Endothelial cell of umbilical vein (primary cell): ENCODE data around the gene EPN3. TPM values are rescaled to one million over a fixed set of nuclear protein-coding genes. Genes with fewer than 3 reads are reported as not detected.

Experiments
- BruUV-seq: library from RNA; stranded (reverse); fragments of 400-500 nt; replicated peaks from 2 replicates; lab custom pipeline; 2021; lab: Mats Ljungman, UMichigan
- CTCF ChIA-PET: fragments of 300-600, 350-600 bp; sonication (Branson Sonifier 250); formaldehyde crosslinking; loops from one replicate; lab custom pipeline; 2021; ENCODE audit warnings: antibody characterized with exemption, inconsistent platforms; lab: Charles Lee
- POLR2A ChIA-PET: fragments of 300-600, 350-600 bp; sonication (Branson Sonifier 250); formaldehyde crosslinking; loops from one replicate; lab custom pipeline; 2021; ENCODE audit warnings: antibody characterized with exemption, inconsistent platforms; lab: Charles Lee
- DNase-seq: peaks from one replicate; pipeline ENCODE4 v3.0.0-alpha.2; 2011; ENCODE audit warnings: low read depth, low spot score
- FAIRE-seq: peaks from 2 replicates; lab custom pipeline; 2011; peaks lifted over from hg19 to GRCh38; lab: Jason Lieb, UNC
- H2AFZ ChIP-seq: 2 replicates; pipeline ENCODE4 v1.6.0; 2012; ENCODE audit warnings: low read depth, low read length, control low read depth, inconsistent platforms
- H3K27ac ChIP-seq: 2 replicates; pipeline ENCODE4 v1.5.1; 2011; ENCODE audit warnings: low read depth, mild to moderate bottlenecking, control low read depth, low read length, moderate library complexity; ENCODE audit not compliant: insufficient read depth
- H3K27me3 ChIP-seq, 2 experiments: 2 replicates each; pipeline versions ENCODE4 v1.6.0 to v1.6.1; 2011; ENCODE audit warnings: low read length in 2 of 2, mixed read lengths in 1 of 2; ENCODE audit not compliant: control insufficient read depth in 2 of 2, insufficient read depth in 2 of 2
- H3K36me3 ChIP-seq, 2 experiments: 2 replicates in 1 of 2; 3 replicates in 1 of 2; pipeline ENCODE4 v1.5.1; 2011; ENCODE audit warnings: low read length in 2 of 2, mild to moderate bottlenecking in 1 of 2, moderate library complexity in 1 of 2; ENCODE audit not compliant: control insufficient read depth in 2 of 2, insufficient read depth in 2 of 2; ENCODE audit errors: extremely low read depth in 1 of 2
- H3K4me1 ChIP-seq: 3 replicates; pipeline ENCODE4 v1.5.1; 2011; ENCODE audit warnings: mild to moderate bottlenecking, low read length; ENCODE audit not compliant: control insufficient read depth, insufficient read depth; ENCODE audit errors: extremely low read depth
- H3K4me2 ChIP-seq: 2 replicates; pipeline ENCODE4 v1.6.1; 2011; ENCODE audit warnings: low read length, control low read depth, mixed read lengths; ENCODE audit not compliant: insufficient read depth
- H3K4me3 ChIP-seq, 3 experiments: fragments of 200-600 bp in 1 of 3; sonication (generic), shearing (Covaris generic) in 1 of 3; replicated peaks in 1 of 3; 2 replicates each; pipeline ENCODE4 v1.5.1; 2011 to 2016; ENCODE audit warnings: control low read depth in 3 of 3, low read length in 3 of 3, mild to moderate bottlenecking in 2 of 3, inconsistent platforms in 1 of 3, low read depth in 1 of 3, moderate library complexity in 1 of 3; ENCODE audit not compliant: insufficient read depth in 1 of 3
- H3K79me2 ChIP-seq: 2 replicates; pipeline ENCODE4 v1.6.0; 2012; ENCODE audit warnings: low read length, inconsistent platforms; ENCODE audit not compliant: control insufficient read depth, insufficient read depth
- H3K9ac ChIP-seq: replicated peaks from 2 replicates; pipeline ENCODE3; 2011; ENCODE audit warnings: low read length, control low read depth; ENCODE audit not compliant: insufficient read depth; ENCODE audit errors: extremely low read depth
- H3K9me1 ChIP-seq: replicated peaks from 3 replicates; pipeline ENCODE4 v1.6.0; 2011; ENCODE audit warnings: mild to moderate bottlenecking, low read length; ENCODE audit not compliant: control insufficient read depth, insufficient read depth; ENCODE audit errors: extremely low read depth
- H3K9me3 ChIP-seq: replicated peaks from 2 replicates; pipeline ENCODE4 v1.5.1; 2012; ENCODE audit warnings: low read length, inconsistent platforms; ENCODE audit not compliant: control insufficient read depth, insufficient read depth
- H4K20me1 ChIP-seq: replicated peaks from 2 replicates; pipeline ENCODE3; 2011; ENCODE audit warnings: mild to moderate bottlenecking, low read length; ENCODE audit not compliant: control insufficient read depth, insufficient read depth; ENCODE audit errors: extremely low read depth
- CTCF ChIP-seq, 2 donors: IDR thresholded peaks; 1 replicate in 1 of 2; 2 replicates in 1 of 2; pipeline ENCODE4 v1.5.1; 2011; ENCODE audit warnings: low read length in 2 of 2, mild to moderate bottlenecking in 2 of 2, moderate library complexity in 2 of 2, control low read depth in 1 of 2, inconsistent platforms in 1 of 2, low read depth in 1 of 2; ENCODE audit not compliant: insufficient read depth in 1 of 2; ENCODE audit errors: extremely low read depth in 1 of 2
- FOS ChIP-seq: IDR thresholded peaks from 2 replicates; pipeline ENCODE4 v1.6.1; 2011; ENCODE audit warnings: mild to moderate bottlenecking, low read length, moderate library complexity, borderline replicate concordance; ENCODE audit not compliant: insufficient read depth
- GATA2 ChIP-seq: IDR thresholded peaks from 2 replicates; pipeline ENCODE4 v1.7.0; 2011; ENCODE audit warnings: low read depth, mild to moderate bottlenecking, moderate library complexity, mixed read lengths, low read length; ENCODE audit not compliant: insufficient read length, insufficient read depth
- JUN ChIP-seq: IDR thresholded peaks from 2 replicates; pipeline ENCODE4 v1.6.1; 2011; ENCODE audit warnings: borderline replicate concordance, low read depth; ENCODE audit not compliant: insufficient read length, insufficient read depth
- MAX ChIP-seq: IDR thresholded peaks from 2 replicates; pipeline ENCODE4 v1.6.1; 2011; ENCODE audit not compliant: insufficient read depth, insufficient read length
- POLR2AphosphoS5 ChIP-seq: IDR thresholded peaks from 2 replicates; pipeline ENCODE4 v1.6.1; 2012; ENCODE audit warnings: low read depth, mild to moderate bottlenecking, control low read depth, low read length, moderate library complexity; ENCODE audit not compliant: insufficient read depth
- dilution Hi-C: fragments of 300-500 bp; cut with MboI; formaldehyde crosslinking; loops from one replicate; pipeline ENCODE4 v1.15.0; 2019; ENCODE audit warnings: low sequenced_read_pairs; ENCODE audit not compliant: extremely low pct_ligation_motif_present
- intact Hi-C: fragments of 100-400 bp; cut with micrococcal nuclease; formaldehyde crosslinking; loops from one replicate; pipeline ENCODE4 v1.10.0; 2022
- polyA plus RNA-seq, 4 experiments: library from polyadenylated mRNA; depleted of rRNA in 3 of 4; stranded (reverse) in 3 of 4; unstranded in 1 of 4; fragments of >200 nt; gene quantifications; 2 replicates each; pipeline versions ENCODE4 v1.2.1 to v1.2.3, GENCODE V29; 2011 to 2012; ENCODE audit warnings: missing spikeins in 1 of 4
- total RNA-seq: library from RNA; stranded (reverse); gene quantifications from 2 replicates; pipeline ENCODE4 v1.2.3, GENCODE V29; 2021

Gene EPN3
- total and polyA plus RNA-seq, 2 donors (not counting 3 experiments of a cell fraction or from before 2014, with no cell fraction given): not detected

GRCh38 chr17:50534979-50535326 is 2.4 kb downstream of the EPN3 start:
- Histone ChIP-seq H3K36me3 (no peaks in the 10 kb centered on the region), H2AFZ (no peak overlapping the region), H3K9ac (no peak overlapping the region), H3K9me3 (no peaks in the 10 kb centered on the region), H3K79me2 (no peaks in the 10 kb centered on the region), H3K4me2 (no peak overlapping the region), H3K4me1 (no peaks in the 10 kb centered on the region), H4K20me1 (no peaks in the 10 kb centered on the region), H3K27me3 (peaks cover 13 to 24% of the 10 kb centered on the region in 2 experiments), H3K9me1 (no peaks in the 10 kb centered on the region), H3K4me3 (no peak overlapping the region), H3K27ac (no peak overlapping the region)
- DNase-seq: no peak
- FAIRE-seq: no peak
- intact Hi-C loops: no loop called here
- ChIA-PET CTCF (interaction anchor here (1.2 to 1.9 kb wide), 2 partner anchors 10 to 52 kb away, joined by 4 to 5 read pairs; no protein-coding TSS in a partner anchor), POLR2A (no interaction called here)
- dilution Hi-C loops: no loop called here
- BruUV-seq: no TSS peak
- TF ChIP-seq CTCF (IDR thresholded peaks at IDR 0.05; ENCODE audit: extremely low read depth in 1 of 2, insufficient read depth in 1 of 2, low read depth in 1 of 2, low read length in 2 of 2): no peak
- no peak for TF ChIP-seq MAX
- TF ChIP-seq FOS: no peak
- no peak for TF ChIP-seq GATA2
- no peak for TF ChIP-seq POLR2AphosphoS5
- TF ChIP-seq JUN: no peak
